Activated CD4-positive, alpha-beta memory T cell treated with anti-CD3 and anti-CD28 coated beads, Interleukin-2, amount 10 ng/mL, durations not matched to agents 7 days and 5 days (primary cell): Measurements from ENCODE around the gene MOSPD3. TPM values are rescaled to one million over a fixed set of nuclear protein-coding genes. Genes with fewer than 3 reads are reported as not detected.

ENCODE experiments used
- CTCF ChIA-PET: fragments of 350-600 bp; sonication (Branson Sonifier 250); formaldehyde crosslinking; loops from one replicate; lab custom pipeline; 2021; ENCODE audit warnings: antibody characterized with exemption, inconsistent platforms; lab: Charles Lee
- POLR2A ChIA-PET: fragments of 350-600 bp; sonication (Branson Sonifier 250); formaldehyde crosslinking; loops from one replicate; lab custom pipeline; 2021; ENCODE audit warnings: antibody characterized with exemption; lab: Charles Lee
- DNase-seq: peaks from one replicate; pipeline ENCODE4 v3.0.0-alpha.2; 2020
- H3K27ac Mint-ChIP-seq: one replicate; pipeline ENCODE4 v1.8.0; 2021; ENCODE audit warnings: mild to moderate bottlenecking, mixed read lengths
- H3K27me3 Mint-ChIP-seq: one replicate; pipeline ENCODE4 v1.8.0; 2021; ENCODE audit warnings: mixed read lengths
- H3K36me3 Mint-ChIP-seq: one replicate; pipeline ENCODE4 v1.8.0; 2021; ENCODE audit warnings: low read depth, mixed read lengths
- H3K4me1 Mint-ChIP-seq: one replicate; pipeline ENCODE4 v1.8.0; 2021; ENCODE audit warnings: mixed read lengths
- H3K4me3 Mint-ChIP-seq: one replicate; pipeline ENCODE4 v1.8.0; 2021; ENCODE audit warnings: mild to moderate bottlenecking, mixed read lengths
- H3K9me3 Mint-ChIP-seq: one replicate; pipeline ENCODE4 v1.8.0; 2021; ENCODE audit warnings: mixed read lengths
- total RNA-seq, 2 experiments: library from RNA; stranded (reverse); gene quantifications; one replicate each; pipeline ENCODE4 v1.2.3, GENCODE V29; 2021

Gene MOSPD3
- total RNA-seq, 2 experiments from 2014 or later, result 47.2 to 53.3 TPM

DNA sequence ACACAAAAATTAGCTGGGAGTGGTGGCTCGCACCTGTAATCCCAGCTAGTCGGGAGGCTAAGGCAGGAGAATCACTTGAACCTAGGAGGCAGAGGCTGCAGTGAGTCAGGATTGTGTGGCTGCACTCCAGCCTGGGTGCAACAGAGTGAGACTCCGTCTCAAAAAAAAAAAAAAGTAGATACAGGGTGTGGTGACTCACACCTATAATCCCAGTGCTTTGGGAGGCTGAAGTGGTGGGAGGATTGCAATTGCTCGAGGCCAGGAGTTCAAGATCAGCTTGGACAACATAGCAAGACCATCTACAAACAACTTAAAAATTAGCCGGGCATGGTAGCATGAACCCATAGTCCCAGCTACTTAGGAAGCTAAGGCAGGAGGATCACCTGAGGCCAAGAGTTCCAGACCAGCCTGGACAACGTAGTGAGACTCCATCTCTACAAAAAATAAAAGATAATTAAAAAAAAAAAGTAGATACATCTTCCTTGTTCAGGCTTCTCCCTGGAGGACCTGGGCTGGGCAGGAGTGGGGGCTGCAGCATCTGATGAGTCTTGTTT is 2.0 kb downstream of the MOSPD3 start:
- POLR2A ChIA-PET, result interaction anchor here (0.5 to 8.1 kb wide), 8 partner anchors 9 to 186 kb away, joined by 3 to 140 read pairs (median 20); partner anchors contain the start of genes FBXO24, GNB2, LRCH4 and ZCWPW1
- CTCF ChIA-PET, result interaction anchor here (0.8 to 11.9 kb wide), 5 partner anchors 11 to 77 kb away, joined by 3 to 163 read pairs (median 32); no protein-coding TSS in a partner anchor
- Mint-ChIP-seq H3K27me3 (peaks cover 2% of the 10 kb centered on the region), H3K9me3 (no peaks in the 10 kb centered on the region), H3K36me3 (peaks cover 15% of the 10 kb centered on the region), H3K4me3 (peak overlapping the region; percentile 85), H3K4me1 (peaks cover 21% of the 10 kb centered on the region), H3K27ac (no peak overlapping the region)
- DNase-seq, result no peak

DNA sequence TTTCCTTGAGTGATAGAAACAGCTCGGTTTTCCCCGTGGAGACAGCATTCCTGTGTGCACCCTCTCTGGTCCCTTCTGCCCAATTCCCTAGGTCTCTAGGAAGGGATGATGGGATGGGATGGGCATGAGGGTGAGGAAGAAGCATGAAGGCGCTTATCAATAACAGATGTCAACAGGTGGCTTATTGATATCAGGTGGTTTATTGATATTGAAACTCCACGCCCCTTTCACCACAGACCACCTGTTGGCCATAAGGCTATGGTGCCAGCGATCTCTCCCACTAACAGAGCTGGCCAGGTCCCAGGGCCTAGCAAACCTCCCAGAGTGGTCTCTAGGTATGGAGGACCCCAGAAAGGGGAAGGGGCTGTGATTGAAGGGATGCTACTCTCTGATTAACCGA is 7.9 kb downstream of the MOSPD3 start:
- Mint-ChIP-seq H3K27ac (no peak overlapping the region), H3K36me3 (peaks cover 29% of the 10 kb centered on the region), H3K4me1 (peaks cover 33% of the 10 kb centered on the region), H3K4me3 (no peak overlapping the region), H3K27me3 (no peaks in the 10 kb centered on the region), H3K9me3 (no peaks in the 10 kb centered on the region)
- ChIA-PET CTCF (interaction anchor here (1.1 kb wide), 1 partner anchor 15 kb away, joined by 3 read pairs; no protein-coding TSS in a partner anchor), POLR2A (interaction anchor here (1.0 to 1.3 kb wide), 2 partner anchors 13 to 34 kb away, joined by 4 to 6 read pairs; partner anchors contain the start of genes FBXO24 and LRCH4)
- no peak for DNase-seq

DNA sequence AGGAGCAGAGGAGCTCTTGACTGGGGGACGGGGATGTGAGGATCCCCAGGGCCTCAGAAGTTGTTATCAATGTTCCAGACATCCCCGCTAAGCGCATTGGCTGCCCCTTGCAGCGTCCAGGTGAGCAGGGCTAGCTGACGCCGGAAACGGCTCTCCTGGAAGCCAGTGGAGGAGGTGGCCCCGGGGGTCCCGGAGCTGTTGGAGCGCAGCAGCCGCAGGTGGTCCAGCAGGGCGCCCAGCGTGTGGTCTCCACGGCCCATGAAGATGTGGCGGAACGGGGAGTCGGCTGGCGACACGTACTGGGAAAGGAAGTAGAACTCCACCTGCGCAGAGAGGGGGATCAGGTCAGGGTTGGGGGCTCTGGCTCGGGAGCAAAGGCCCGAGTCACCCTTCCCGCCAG is 8.5 kb downstream of the MOSPD3 start:
- no peak overlapping the region for H3K4me3 Mint-ChIP-seq
- DNase-seq, result no peak
- peaks cover 38% of the 10 kb centered on the region for H3K4me1 Mint-ChIP-seq
- H3K27me3 Mint-ChIP-seq, result no peaks in the 10 kb centered on the region
- H3K36me3 Mint-ChIP-seq, result peaks cover 33% of the 10 kb centered on the region
- POLR2A ChIA-PET, result interaction anchor here (1.0 to 1.3 kb wide), 2 partner anchors 12 to 34 kb away, joined by 4 to 6 read pairs; partner anchors contain the start of genes FBXO24 and LRCH4
- CTCF ChIA-PET, result interaction anchor here (1.1 kb wide), 1 partner anchor 16 kb away, joined by 3 read pairs; no protein-coding TSS in a partner anchor
- H3K9me3 Mint-ChIP-seq, result no peaks in the 10 kb centered on the region
- no peak overlapping the region for H3K27ac Mint-ChIP-seq

DNA sequence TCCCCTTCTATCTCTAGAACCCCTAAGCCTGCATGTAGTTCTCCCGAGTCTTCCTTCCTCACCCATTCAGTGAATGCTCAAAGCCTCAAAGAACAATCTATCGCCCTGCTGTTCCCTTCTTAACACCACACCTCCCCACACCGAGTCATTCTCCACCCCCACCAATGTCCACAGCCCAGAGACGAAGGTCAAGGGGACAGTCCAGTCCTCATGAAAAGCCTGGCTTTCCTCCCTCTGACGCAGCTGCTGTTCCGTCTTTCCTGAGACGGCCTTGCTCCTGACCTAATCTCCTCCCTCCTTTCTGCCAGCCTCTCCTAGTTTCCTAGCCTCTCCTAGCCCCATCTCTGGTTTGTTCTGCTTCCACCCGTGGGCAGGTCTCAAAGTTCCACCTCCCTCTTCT is 9.2 kb downstream of the MOSPD3 start:
- ChIA-PET POLR2A (interaction anchor here (1.3 to 7.3 kb wide), 2 partner anchors 7 to 12 kb away, joined by 4 to 140 read pairs; partner anchors contain the start of gene MOSPD3), CTCF (interaction anchor here (1.1 kb wide), 1 partner anchor 8 kb away, joined by 6 read pairs; no protein-coding TSS in a partner anchor)
- Mint-ChIP-seq H3K27me3 (no peaks in the 10 kb centered on the region), H3K27ac (peak overlapping the region; percentile 44), H3K4me3 (no peak overlapping the region), H3K36me3 (peaks cover 30% of the 10 kb centered on the region), H3K9me3 (no peaks in the 10 kb centered on the region), H3K4me1 (peaks cover 46% of the 10 kb centered on the region)
- DNase-seq, result no peak

DNA sequence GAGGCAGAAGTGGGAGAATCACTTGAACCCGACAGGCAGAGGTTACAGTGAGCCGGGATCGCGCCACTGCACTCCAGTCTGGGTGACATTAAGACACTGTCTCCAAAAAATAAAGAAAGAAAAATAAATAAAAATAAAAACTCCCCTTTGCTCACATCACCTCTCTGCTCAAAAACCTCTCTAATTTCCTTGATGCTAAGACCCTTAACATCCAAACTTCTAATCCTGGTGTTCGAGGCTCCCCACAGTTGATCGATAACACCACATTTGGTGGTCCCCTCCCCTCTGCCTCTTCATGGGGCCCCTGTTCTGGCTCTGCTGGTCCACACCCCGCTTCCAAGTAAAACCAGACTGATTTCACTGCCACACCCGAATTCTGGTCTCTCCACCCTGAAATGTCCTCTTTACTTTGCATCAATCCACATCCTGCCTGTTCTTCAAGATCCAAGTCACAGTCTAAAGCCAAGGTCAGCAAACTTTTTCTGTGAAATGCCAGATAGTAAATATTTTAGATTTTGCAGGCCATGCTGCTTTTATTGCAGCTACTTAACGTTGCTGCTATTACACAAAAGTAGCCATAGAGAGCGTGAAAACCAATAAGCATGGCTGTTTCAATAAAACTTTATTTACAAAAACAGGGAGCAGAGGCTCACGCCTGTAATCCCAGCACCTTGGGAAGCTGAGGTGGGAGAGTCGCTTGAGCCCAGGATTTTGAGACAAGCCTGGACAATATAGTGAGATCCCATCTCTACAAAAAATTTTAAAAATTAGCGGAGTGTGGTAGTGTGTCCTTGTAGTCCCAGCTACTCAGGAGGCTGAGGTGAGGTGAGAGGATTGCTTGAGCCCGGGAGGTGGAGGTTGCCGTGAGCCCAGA is 11.8 kb downstream of the MOSPD3 start:
- Mint-ChIP-seq H3K4me3 (peak overlapping the region; percentile 11), H3K9me3 (no peaks in the 10 kb centered on the region), H3K4me1 (peaks cover 64% of the 10 kb centered on the region), H3K27me3 (no peaks in the 10 kb centered on the region), H3K27ac (peak overlapping the region; percentile 86), H3K36me3 (peaks cover 37% of the 10 kb centered on the region)
- POLR2A ChIA-PET, result interaction anchor here (0.7 to 7.3 kb wide), 7 partner anchors 9 to 69 kb away, joined by 3 to 140 read pairs (median 9); partner anchors contain the start of genes FBXO24, LRCH4 and MOSPD3
- CTCF ChIA-PET, result interaction anchor here (0.5 to 4.8 kb wide), 8 partner anchors 9 to 461 kb away, joined by 3 to 63 read pairs (median 5); partner anchors contain the start of genes MOSPD3 and POP7
- peak; percentile 38 for DNase-seq

DNA sequence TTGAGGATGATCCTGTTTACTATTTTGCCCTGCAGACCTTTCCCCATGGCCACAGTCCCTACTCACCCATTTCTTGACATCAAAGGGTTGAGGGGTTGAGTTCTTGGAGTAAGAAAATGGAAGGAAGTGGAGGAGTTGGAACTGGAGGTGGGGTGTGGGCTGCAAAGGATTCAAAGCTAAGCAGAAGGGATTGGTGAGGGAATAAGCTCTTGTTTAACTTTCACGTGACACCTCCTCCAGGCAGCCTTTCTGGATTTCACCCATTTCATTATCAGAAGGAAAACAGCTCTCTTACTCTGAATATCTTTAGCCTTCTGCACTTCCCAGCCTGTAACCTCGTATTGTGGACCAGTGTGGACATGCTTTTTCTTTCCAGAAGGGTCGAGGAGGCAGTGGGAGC is 13.7 kb downstream of the MOSPD3 start:
- Mint-ChIP-seq H3K27me3 (no peaks in the 10 kb centered on the region), H3K9me3 (no peaks in the 10 kb centered on the region)
- CTCF ChIA-PET, result interaction anchor here (1.0 to 4.8 kb wide), 9 partner anchors 9 to 80 kb away, joined by 3 to 63 read pairs (median 4); partner anchors contain the start of genes FBXO24, MOSPD3 and POP7

DNA sequence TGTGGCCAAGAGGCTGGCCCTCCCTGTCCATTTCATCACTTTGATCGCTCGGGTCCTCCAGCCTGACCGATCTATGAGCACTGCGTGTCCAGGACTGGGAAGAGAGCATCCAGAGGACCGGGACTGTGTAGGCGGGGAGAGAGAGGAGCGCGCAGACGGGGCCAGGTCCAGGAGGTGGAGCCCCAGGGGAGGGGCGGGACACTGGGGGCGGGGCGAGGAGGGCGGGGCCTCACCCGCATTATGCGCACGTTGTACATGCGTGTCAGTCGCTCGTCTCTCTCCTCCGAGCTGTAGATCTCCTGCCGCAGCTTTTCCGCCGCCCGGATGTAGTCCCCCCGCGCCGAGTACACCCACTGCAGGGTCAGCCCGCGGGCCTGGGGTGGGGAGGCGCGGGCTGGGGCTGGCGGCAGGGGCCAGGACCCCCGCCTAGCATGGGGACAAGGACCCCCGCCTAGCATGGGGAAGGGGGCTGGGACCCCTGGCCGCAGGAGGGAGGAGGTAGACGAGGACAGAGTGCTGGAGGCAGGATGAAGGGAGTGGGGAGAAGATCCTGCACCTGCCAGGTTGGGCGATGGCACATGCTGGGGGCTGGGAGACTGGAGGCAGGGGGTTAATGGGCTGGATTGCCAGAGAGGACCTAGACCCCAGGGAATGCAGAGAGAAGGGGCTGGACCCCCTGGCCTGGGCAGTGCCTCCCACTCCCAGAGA is 14.3 kb downstream of the MOSPD3 start:
- ChIA-PET CTCF (interaction anchor here (1.0 to 4.8 kb wide), 8 partner anchors 8 to 79 kb away, joined by 3 to 63 read pairs (median 5); partner anchors contain the start of genes FBXO24, MOSPD3 and POP7), POLR2A (interaction anchor here (0.8 to 7.3 kb wide), 17 partner anchors 8 to 198 kb away, joined by 3 to 140 read pairs (median 5); partner anchors contain the start of genes FBXO24, GNB2, LRCH4 and MEPCE)
- Mint-ChIP-seq H3K4me1 (peaks cover 74% of the 10 kb centered on the region), H3K4me3 (peak overlapping the region; percentile 76), H3K27ac (peak overlapping the region; percentile 86), H3K9me3 (no peaks in the 10 kb centered on the region), H3K36me3 (peaks cover 33% of the 10 kb centered on the region), H3K27me3 (no peaks in the 10 kb centered on the region)
- DNase-seq, result peak; percentile 94

More for the DNA sequence above, 13.7 kb downstream of the MOSPD3 start:
- POLR2A ChIA-PET, result interaction anchor here (0.8 to 7.3 kb wide), 16 partner anchors 9 to 197 kb away, joined by 3 to 140 read pairs (median 6); partner anchors contain the start of genes FBXO24, GNB2, LRCH4 and MEPCE
- DNase-seq, result no peak
- Mint-ChIP-seq H3K36me3 (peaks cover 37% of the 10 kb centered on the region), H3K4me3 (peak overlapping the region; percentile 76), H3K27ac (peak overlapping the region; percentile 86), H3K4me1 (peaks cover 75% of the 10 kb centered on the region)

DNA sequence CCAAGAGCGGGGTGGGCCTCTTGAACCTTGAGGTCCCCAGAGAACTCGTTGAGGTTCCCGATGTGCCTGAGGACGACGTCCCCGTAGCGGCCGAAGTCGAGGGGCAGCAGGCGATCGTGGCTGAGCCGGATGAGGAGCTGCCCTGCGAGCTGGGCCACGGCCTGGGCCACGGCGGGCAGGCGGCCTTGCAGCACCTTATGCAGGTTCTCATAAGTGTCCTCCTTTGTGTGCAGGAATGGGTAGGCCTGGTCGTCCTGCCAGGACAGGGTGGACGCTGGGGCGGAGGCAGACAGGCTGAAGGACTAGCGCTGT is 14.9 kb downstream of the MOSPD3 start:
- CTCF ChIA-PET, result interaction anchor here (1.0 to 4.8 kb wide), 4 partner anchors 14 to 77 kb away, joined by 3 to 63 read pairs (median 8); partner anchors contain the start of gene MOSPD3
- Mint-ChIP-seq H3K4me3 (peak overlapping the region; percentile 76), H3K4me1 (peaks cover 72% of the 10 kb centered on the region)

DNA sequence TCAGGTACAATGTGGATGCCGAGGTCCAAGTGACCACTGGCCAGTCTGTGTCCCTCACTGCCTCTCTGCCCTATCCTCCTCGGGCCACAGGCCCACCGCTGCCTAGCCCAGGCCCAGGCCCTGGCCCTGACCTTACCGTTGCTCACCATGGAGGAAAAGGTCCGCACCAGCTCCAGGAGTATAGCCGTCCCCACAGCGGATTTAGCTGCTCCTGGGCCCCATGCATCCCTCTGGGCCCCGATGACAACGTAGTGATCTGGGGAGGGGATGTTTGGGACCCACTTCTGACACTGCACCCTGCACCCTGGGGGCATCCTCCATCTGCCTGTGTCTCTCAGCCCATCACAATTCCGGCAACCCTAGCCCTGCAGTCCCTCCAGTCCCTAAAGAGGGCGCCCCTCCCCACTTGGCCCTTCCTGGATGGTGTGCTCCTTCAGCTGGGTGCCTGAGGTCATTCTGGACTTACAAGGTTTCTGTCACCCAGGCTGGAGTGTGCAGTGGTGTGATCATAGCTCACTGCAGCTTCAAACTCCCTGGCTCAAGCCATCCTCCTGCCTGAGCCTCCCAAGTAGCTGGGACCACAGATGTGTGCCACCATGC is 16.9 kb downstream of the MOSPD3 start:
- Mint-ChIP-seq H3K27ac (peak overlapping the region; percentile 38), H3K4me3 (no peak overlapping the region), H3K36me3 (peaks cover 19% of the 10 kb centered on the region), H3K27me3 (peaks cover 3% of the 10 kb centered on the region), H3K9me3 (no peaks in the 10 kb centered on the region), H3K4me1 (peaks cover 74% of the 10 kb centered on the region)
- DNase-seq, result no peak
- ChIA-PET CTCF (interaction anchor here (0.8 to 9.9 kb wide), 6 partner anchors 17 to 77 kb away, joined by 3 to 163 read pairs (median 5); partner anchors contain the start of genes GNB2, MOSPD3 and POP7), POLR2A (interaction anchor here (0.8 to 5.1 kb wide), 9 partner anchors 17 to 90 kb away, joined by 3 to 32 read pairs (median 7); partner anchors contain the start of genes AGFG2, FBXO24, LRCH4 and MOSPD3)

More for the DNA sequence above, 14.9 kb downstream of the MOSPD3 start:
- H3K27ac Mint-ChIP-seq, result peak overlapping the region; percentile 40
- DNase-seq, result no peak
- H3K9me3 Mint-ChIP-seq, result no peaks in the 10 kb centered on the region
- peaks cover 28% of the 10 kb centered on the region for H3K36me3 Mint-ChIP-seq
- no peaks in the 10 kb centered on the region for H3K27me3 Mint-ChIP-seq
- POLR2A ChIA-PET, result interaction anchor here (1.0 to 7.3 kb wide), 13 partner anchors 9 to 199 kb away, joined by 3 to 140 read pairs (median 5); partner anchors contain the start of genes FBXO24, GNB2, LRCH4 and MEPCE

DNA sequence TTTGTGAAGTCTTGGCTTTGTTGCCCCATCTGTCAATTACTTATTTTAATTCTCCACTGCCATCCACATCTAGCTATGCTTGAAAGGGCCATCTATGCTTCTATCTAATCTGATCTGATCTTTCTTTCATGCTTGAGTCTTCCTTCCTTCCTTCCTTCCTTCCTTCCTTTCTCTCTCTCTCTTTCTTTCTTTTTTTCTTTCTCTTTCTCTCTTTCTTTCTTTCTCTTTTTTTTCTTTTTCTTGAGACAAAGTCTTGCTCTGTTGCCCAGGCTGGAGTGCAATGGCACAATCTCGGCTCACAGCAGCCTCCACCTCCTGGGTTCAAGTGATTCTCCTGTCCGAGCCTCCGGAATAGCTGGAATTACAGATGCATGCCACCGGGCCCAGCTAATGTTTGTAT is 17.7 kb downstream of the MOSPD3 start:
- CTCF ChIA-PET, result interaction anchor here (0.8 to 9.9 kb wide), 6 partner anchors 17 to 76 kb away, joined by 3 to 163 read pairs (median 4); partner anchors contain the start of genes MOSPD3 and POP7
- H3K9me3 Mint-ChIP-seq, result no peaks in the 10 kb centered on the region
- peaks cover 6% of the 10 kb centered on the region for H3K27me3 Mint-ChIP-seq
- H3K36me3 Mint-ChIP-seq, result peaks cover 18% of the 10 kb centered on the region
- H3K27ac Mint-ChIP-seq, result peak overlapping the region; percentile 13
- POLR2A ChIA-PET, result interaction anchor here (0.8 to 5.1 kb wide), 8 partner anchors 18 to 91 kb away, joined by 3 to 32 read pairs (median 6); partner anchors contain the start of genes AGFG2, FBXO24, LRCH4 and MOSPD3
- DNase-seq, result no peak
- H3K4me3 Mint-ChIP-seq, result no peak overlapping the region
- peaks cover 72% of the 10 kb centered on the region for H3K4me1 Mint-ChIP-seq
